A549 (cell line): ENCODE measurements around the gene CNTN3. TPM values are rescaled to one million over a fixed set of nuclear protein-coding genes. Genes with fewer than 3 reads are reported as not detected.

Source experiments
- ATAC-seq, 2 experiments: fragments of 200-7000 bp in 1 of 2; fragments of >200 bp in 1 of 2; cut with Nextera tagmentation in 1 of 2; cut with Tn5 transposase in 1 of 2; 3 replicates each; pipeline versions ENCODE4 v1.8.0 to v1.9.1; 2018 to 2020; ENCODE audit warnings: mild to moderate bottlenecking in 1 of 2, moderate library complexity in 1 of 2
- CTCF ChIA-PET: fragments of 300-600 bp; sonication (Branson Sonifier 250); formaldehyde crosslinking; extraction: SDS; loops from one replicate; lab custom pipeline; 2021; ENCODE audit warnings: antibody characterized with exemption, inconsistent platforms; lab: Yijun Ruan, JAX
- POLR2A ChIA-PET: fragments of 350-600 bp; formaldehyde crosslinking; extraction: SDS; loops from one replicate; lab custom pipeline; 2021; ENCODE audit warnings: antibody characterized with exemption, inconsistent platforms; lab: Yijun Ruan, JAX
- DNase-seq, 2 experiments: peaks; one replicate each; pipeline versions ENCODE4 v3.0.0 to v3.0.0-alpha.2; 2011 to 2016; ENCODE audit warnings: low read depth in 1 of 2, low spot score in 1 of 2
- FAIRE-seq: peaks from 2 replicates; lab custom pipeline; 2011; peaks lifted over from hg19 to GRCh38; lab: Jason Lieb, UNC
- H3K27ac ChIP-seq, 2 experiments: fragments of >200 bp; sonication (Bioruptor Twin); formaldehyde crosslinking; 3 replicates each; pipeline ENCODE4 v1.5.1; 2016 to 2017
- H3K4me1 ChIP-seq: fragments of >200 bp; sonication (Bioruptor Twin); formaldehyde crosslinking; 3 replicates; pipeline ENCODE4 v1.6.1; 2016
- H3K4me2 ChIP-seq: fragments of >200 bp; sonication (Bioruptor Twin); formaldehyde crosslinking; 3 replicates; pipeline ENCODE4 v1.6.1; 2016
- H3K4me3 ChIP-seq: fragments of >200 bp; sonication (Bioruptor Twin); formaldehyde crosslinking; 3 replicates; pipeline ENCODE4 v1.5.1; 2016
- H3K9me3 ChIP-seq: fragments of >200 bp; sonication (Bioruptor Twin); formaldehyde crosslinking; 3 replicates; pipeline ENCODE4 v1.6.1; 2016
- CBX2 ChIP-seq: fragments of 200-600 bp; sonication (generic); IDR thresholded peaks from 2 replicates; pipeline ENCODE4 v1.6.1; 2016; ENCODE audit warnings: low read depth, mild to moderate bottlenecking, borderline replicate concordance
- CBX8 ChIP-seq: fragments of 200-600 bp; sonication (generic); IDR thresholded peaks from 2 replicates; pipeline ENCODE4 v1.6.1; 2016
- CEBPB ChIP-seq, 2 experiments: fragments of >200 bp in 1 of 2; sonication (Bioruptor Twin) in 1 of 2; formaldehyde crosslinking in 1 of 2; IDR thresholded peaks; 2 replicates each; pipeline ENCODE4 v1.6.1; 2012 to 2016
- CHD2 ChIP-seq: fragments of 150-350 bp; IDR thresholded peaks from 2 replicates; pipeline ENCODE4 v1.6.1; 2014; ENCODE audit warnings: low read length; ENCODE audit not compliant: partially characterized antibody
- CTCF ChIP-seq: fragments of >200 bp; sonication (Bioruptor Twin); formaldehyde crosslinking; IDR thresholded peaks from 3 replicates; pipeline ENCODE4 v1.5.1; 2016
- EHF ChIP-seq: fragments of 250-450 bp; sonication (Bioruptor Pico); IDR thresholded peaks from 2 replicates; pipeline ENCODE4 v1.5.0; 2020; ENCODE audit warnings: mild to moderate bottlenecking
- EHMT2 ChIP-seq: fragments of 200-600 bp; sonication (generic); IDR thresholded peaks from 2 replicates; pipeline ENCODE4 v1.6.1; 2016; ENCODE audit warnings: antibody characterized with exemption, low read depth, mild to moderate bottlenecking, moderate library complexity
- ELK1 ChIP-seq: fragments of 150-350 bp; IDR thresholded peaks from 2 replicates; pipeline ENCODE4 v1.6.1; 2014; ENCODE audit warnings: low read depth, mild to moderate bottlenecking, low read length
- ESRRA ChIP-seq: fragments of 150-350 bp; IDR thresholded peaks from 2 replicates; pipeline ENCODE4 v1.6.1; 2014; ENCODE audit warnings: mild to moderate bottlenecking, low read length, borderline replicate concordance
- FOSB ChIP-seq: fragments of 250-450 bp; sonication (Bioruptor Pico); IDR thresholded peaks from 2 replicates; pipeline ENCODE4 v1.5.0; 2020; ENCODE audit warnings: mild to moderate bottlenecking, moderate library complexity
- GATA3 ChIP-seq: IDR thresholded peaks from 2 replicates; pipeline ENCODE4 v1.6.1; 2012; ENCODE audit warnings: borderline replicate concordance
- HOXA7 ChIP-seq: fragments of 250-450 bp; sonication (Bioruptor Pico); IDR thresholded peaks from 2 replicates; pipeline ENCODE4 v1.5.0; 2020; ENCODE audit warnings: mild to moderate bottlenecking, moderate library complexity
- KDM1A ChIP-seq: fragments of 200-600 bp; sonication (generic); IDR thresholded peaks from 2 replicates; pipeline ENCODE4 v1.6.1; 2016; ENCODE audit warnings: low read depth, mild to moderate bottlenecking
- KDM5A ChIP-seq: fragments of 200-600 bp; sonication (generic); IDR thresholded peaks from 2 replicates; pipeline ENCODE4 v1.6.1; 2016; ENCODE audit warnings: antibody characterized with exemption, mild to moderate bottlenecking
- MAFK ChIP-seq: fragments of 450-650 bp; IDR thresholded peaks from 2 replicates; pipeline ENCODE4 v1.6.1; 2014; ENCODE audit not compliant: partially characterized antibody
- MAX ChIP-seq: IDR thresholded peaks from 2 replicates; pipeline ENCODE4 v1.6.1; 2012
- NFE2L2 ChIP-seq: fragments of 150-350 bp; conservative IDR thresholded peaks from 2 replicates; pipeline ENCODE4 v1.6.1; 2014; ENCODE audit warnings: low read length
- NR3C1 ChIP-seq: fragments of >200 bp; sonication (Bioruptor Twin); formaldehyde crosslinking; IDR thresholded peaks from 3 replicates; pipeline ENCODE4 v1.6.1; 2017
- POLR2AphosphoS2 ChIP-seq: conservative IDR thresholded peaks from 2 replicates; pipeline ENCODE4 v1.6.1; 2012; ENCODE audit warnings: low read length, improper control_type of control experiment, inconsistent platforms
- RAD21 ChIP-seq, 2 experiments: fragments of >200 bp in 1 of 2; sonication (Bioruptor Twin) in 1 of 2; formaldehyde crosslinking in 1 of 2; IDR thresholded peaks in 1 of 2; conservative IDR thresholded peaks in 1 of 2; 2 replicates in 1 of 2; 3 replicates in 1 of 2; pipeline ENCODE4 v1.6.1; 2012 to 2018; ENCODE audit warnings: inconsistent platforms in 1 of 2
- RARB ChIP-seq: fragments of 250-450 bp; sonication (Bioruptor Pico); IDR thresholded peaks from 2 replicates; pipeline ENCODE4 v1.8.0; 2021; ENCODE audit warnings: mild to moderate bottlenecking, moderate library complexity
- SMC3 ChIP-seq: fragments of >200 bp; sonication (Bioruptor Twin); formaldehyde crosslinking; IDR thresholded peaks from 3 replicates; pipeline ENCODE4 v1.6.1; 2018; ENCODE audit warnings: inconsistent platforms
- TP53 ChIP-seq: fragments of 250-450 bp; sonication (Bioruptor Pico); IDR thresholded peaks from 2 replicates; pipeline ENCODE4 v1.5.0; 2021; ENCODE audit warnings: mild to moderate bottlenecking, moderate library complexity
- USF2 ChIP-seq: fragments of 450-650 bp; IDR thresholded peaks from 2 replicates; pipeline ENCODE4 v1.6.1; 2014; ENCODE audit warnings: antibody characterized with exemption
- ZC3H11A ChIP-seq: fragments of 450-650 bp; IDR thresholded peaks from 2 replicates; pipeline ENCODE4 v1.6.1; 2014; ENCODE audit warnings: antibody characterized with exemption, mild to moderate bottlenecking
- ZFP36 ChIP-seq: fragments of 450-650 bp; IDR thresholded peaks from 2 replicates; pipeline ENCODE4 v1.6.1; 2014; ENCODE audit warnings: borderline replicate concordance; ENCODE audit not compliant: partially characterized antibody
- ZNF302 ChIP-seq: fragments of 250-450 bp; sonication (Bioruptor Pico); IDR thresholded peaks from 2 replicates; pipeline ENCODE4 v1.9.0; 2021; ENCODE audit warnings: inconsistent platforms, mild to moderate bottlenecking, moderate library complexity
- WGBS: methylation state at CpG from one replicate; pipeline ENCODE4 v1.1.6; 2017; ENCODE audit errors: missing lambda C conversion rate; 5-methylcytosine and 5-hydroxymethylcytosine counted together
- polyA plus RNA-seq, 4 experiments: library from polyadenylated mRNA; depleted of rRNA in 3 of 4; stranded (reverse); fragments of >200 nt; fragmentation: RNase III in 1 of 4; extraction: RNeasy Plus Mini Kit Qiagen cat#74134 plus additional on column Dnase treatment in 1 of 4; gene quantifications; 2 replicates in 3 of 4; 3 replicates in 1 of 4; pipeline ENCODE4 v1.2.3, GENCODE V29; 2011 to 2017

The CNTN3 gene
- polyA plus RNA-seq, 2 of the 4 experiments (the other 2 are of a cell fraction) = not detected

- DNase-seq (no peak), FAIRE-seq (no peak), ATAC-seq (no peak)
- Histone ChIP-seq H3K4me3 (no peak overlapping the region), H3K27ac (no peak overlapping the region), H3K9me3 (no peaks in the 10 kb centered on the region), H3K4me1 (no peaks in the 10 kb centered on the region), H3K4me2 (no peak overlapping the region)
- ChIA-PET POLR2A (no interaction called here), CTCF (no interaction called here)
- no peak for TF ChIP-seq EHF
- no peak for TF ChIP-seq KDM1A
- TF ChIP-seq ZNF302 (CRISPR knock-in tag) = no peak
- TF ChIP-seq POLR2AphosphoS2 = no peak
- no peak for TF ChIP-seq USF2
- TF ChIP-seq NR3C1 = no peak
- no peak for TF ChIP-seq CTCF
- TF ChIP-seq EHMT2 = no peak
- TF ChIP-seq ZFP36 = no peak
- TF ChIP-seq RARB = no peak
- TF ChIP-seq MAX = no peak
- no peak for TF ChIP-seq MAFK
- TF ChIP-seq TP53 (CRISPR knock-in tag) = no peak
- no peak for TF ChIP-seq HOXA7 (CRISPR knock-in tag)
- no peak for TF ChIP-seq NFE2L2
- TF ChIP-seq SMC3 = no peak
- no peak for TF ChIP-seq GATA3
These were observed 22.5 kb downstream of the CNTN3 start for GRCh38 chr3:74591946-74592345.

- Histone ChIP-seq H3K4me1 (no peaks in the 10 kb centered on the region), H3K4me3 (no peak overlapping the region), H3K27ac (no peak overlapping the region)
- FAIRE-seq = no peak
- no peak for ATAC-seq
- no peak for DNase-seq
- CTCF ChIA-PET = no interaction called here
- TF ChIP-seq ESRRA (no peak), ZC3H11A (no peak), CHD2 (no peak), FOSB (no peak), KDM5A (no peak), CBX2 (no peak), CEBPB (IDR thresholded peaks at IDR 0.05) (no peak), NR3C1 (no peak), CBX8 (no peak), ELK1 (no peak), RAD21 (conservative IDR thresholded peaks at IDR 0.05 in 1 of 2, IDR thresholded peaks at IDR 0.05 in 1 of 2) (no peak)
- TF ChIP-seq, all 56 proteins: peak for 0
- no peaks in the 10 kb centered on the region for H3K9me3 ChIP-seq
- POLR2A ChIA-PET = no interaction called here
- 2% methylated on average over 2 of the region's 2 CpGs for WGBS
- H3K4me2 ChIP-seq = no peak overlapping the region
These were observed 23.1 kb downstream of the CNTN3 start for GRCh38 chr3:74591342-74591741.
